Central memory CD8-positive, alpha-beta T cell (primary cell): ENCODE results near the gene POGK.
"Not testable (repeated sequence)": the region's sequence is repeated elsewhere in the genome, so short reads cannot be mapped to it uniquely, and the experiment has no call there.

ENCODE experiments used
- ATAC-seq: fragments of 150-1000 bp; cut with Tn5 transposase; replicated peaks from 2 replicates; pipeline ENCODE4 v1.10.0; 2022; ENCODE audit warnings: mild to moderate bottlenecking, moderate FRiP score, moderate number of reproducible peaks; ENCODE audit not compliant: poor library complexity, severe bottlenecking; ENCODE audit errors: extremely low read depth
- DNase-seq, 2 donors: peaks; one replicate each; pipeline ENCODE4 v3.0.0; 2021; ENCODE audit warnings: low spot score in 2 of 2
- H3K27ac Mint-ChIP-seq: one replicate; pipeline ENCODE4 v1.8.0; 2022; ENCODE audit warnings: low read depth, mild to moderate bottlenecking, moderate library complexity, mixed read lengths
- H3K27me3 Mint-ChIP-seq: one replicate; pipeline ENCODE4 v1.8.0; 2022; ENCODE audit warnings: mixed read lengths
- H3K36me3 Mint-ChIP-seq: one replicate; pipeline ENCODE4 v1.8.0; 2022; ENCODE audit warnings: mild to moderate bottlenecking, moderate library complexity, mixed read lengths; ENCODE audit not compliant: insufficient read depth
- H3K4me1 Mint-ChIP-seq: one replicate; pipeline ENCODE4 v1.8.0; 2022; ENCODE audit warnings: mixed read lengths
- H3K4me3 Mint-ChIP-seq: one replicate; pipeline ENCODE4 v1.8.0; 2022; ENCODE audit warnings: mild to moderate bottlenecking, moderate library complexity, mixed read lengths
- H3K9me3 Mint-ChIP-seq: one replicate; pipeline ENCODE4 v1.8.0; 2022; ENCODE audit warnings: mixed read lengths

The POGK gene

GRCh38 chr1:166865926-166866325, 26.7 kb downstream of the POGK start:
- DNase-seq (no peak), ATAC-seq (no peak)
- Mint-ChIP-seq H3K4me3 (no peak overlapping the region), H3K9me3 (no peaks in the 10 kb centered on the region), H3K27ac (no peak overlapping the region), H3K4me1 (peaks cover 20% of the 10 kb centered on the region), H3K27me3 (no peaks in the 10 kb centered on the region), H3K36me3 (peaks cover 50% of the 10 kb centered on the region)

DNA sequence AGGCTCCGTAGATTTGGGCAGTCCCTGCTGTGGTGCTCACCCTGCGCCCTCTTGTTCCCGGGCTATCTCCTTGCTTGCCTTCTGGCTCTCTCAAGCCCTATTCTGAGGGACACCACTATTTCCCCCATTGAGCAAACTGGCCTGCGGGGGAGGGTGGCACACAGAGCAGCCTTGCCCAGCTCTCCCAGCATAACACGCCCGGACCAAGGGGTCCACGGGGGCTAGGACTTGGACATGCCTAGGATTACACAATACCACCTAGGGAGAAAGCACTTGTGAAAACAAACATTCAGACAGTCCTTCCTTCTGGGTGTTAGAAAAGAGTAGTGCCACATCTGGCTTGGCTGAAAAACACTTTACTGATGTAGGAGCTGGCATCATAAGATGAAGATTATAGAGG, 29.4 kb downstream of the POGK start:
- Mint-ChIP-seq H3K4me3 (no peak overlapping the region), H3K27ac (no peak overlapping the region), H3K9me3 (no peaks in the 10 kb centered on the region), H3K4me1 (peaks cover 44% of the 10 kb centered on the region), H3K36me3 (peaks cover 35% of the 10 kb centered on the region), H3K27me3 (no peaks in the 10 kb centered on the region)
- DNase-seq (no peak), ATAC-seq (no peak)

GRCh38 chr1:166869318-166870099, 30.2 kb downstream of the POGK start:
- ATAC-seq (no peak), DNase-seq (no peak)
- H3K27ac Mint-ChIP-seq, result no peak overlapping the region
- H3K9me3 Mint-ChIP-seq, result no peaks in the 10 kb centered on the region
- peaks cover 30% of the 10 kb centered on the region for H3K36me3 Mint-ChIP-seq
- H3K27me3 Mint-ChIP-seq, result no peaks in the 10 kb centered on the region
- no peak overlapping the region for H3K4me3 Mint-ChIP-seq
- peaks cover 38% of the 10 kb centered on the region for H3K4me1 Mint-ChIP-seq

GRCh38 chr1:166870584-166870983, 31.3 kb downstream of the POGK start:
- Mint-ChIP-seq H3K4me3 (no peak overlapping the region), H3K27me3 (no peaks in the 10 kb centered on the region), H3K9me3 (no peaks in the 10 kb centered on the region), H3K4me1 (peaks cover 45% of the 10 kb centered on the region), H3K27ac (no peak overlapping the region), H3K36me3 (peaks cover 26% of the 10 kb centered on the region)
- DNase-seq, result no peak
- no peak for ATAC-seq

- Mint-ChIP-seq H3K27ac (no peak overlapping the region), H3K4me3 (peak overlapping the region; percentile 94), H3K36me3 (peaks cover 7% of the 10 kb centered on the region), H3K9me3 (no peaks in the 10 kb centered on the region), H3K4me1 (peaks cover 47% of the 10 kb centered on the region), H3K27me3 (no peaks in the 10 kb centered on the region)
- no peak for DNase-seq
- no peak for ATAC-seq
Observed at GRCh38 chr1:166874464-166874863, 35.2 kb downstream of the POGK start.

DNA sequence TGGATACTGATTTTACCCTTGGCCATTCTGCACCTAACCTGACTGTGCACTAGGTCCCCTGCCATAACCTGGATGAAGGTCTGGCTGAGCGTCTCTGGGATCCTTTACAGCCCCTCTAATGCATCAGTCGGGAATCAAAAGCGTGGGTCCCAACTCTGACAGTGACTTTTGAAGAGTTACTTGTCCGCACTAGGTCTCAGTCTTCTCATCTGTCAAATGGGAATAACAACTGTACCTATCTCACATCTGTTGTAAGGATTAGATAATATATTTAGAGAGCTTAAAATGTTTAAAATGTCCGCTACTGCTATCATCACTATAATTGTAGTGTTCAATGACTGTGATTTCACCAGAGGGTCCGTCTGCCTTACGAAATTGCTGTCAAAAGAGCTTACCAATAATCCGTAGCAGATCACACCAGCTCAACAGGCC, 36.0 kb downstream of the POGK start:
- H3K9me3 Mint-ChIP-seq, result no peaks in the 10 kb centered on the region
- peak overlapping the region; percentile 94 for H3K4me3 Mint-ChIP-seq
- H3K27me3 Mint-ChIP-seq, result no peaks in the 10 kb centered on the region
- DNase-seq, result no peak
- peaks cover 43% of the 10 kb centered on the region for H3K4me1 Mint-ChIP-seq
- peaks cover 7% of the 10 kb centered on the region for H3K36me3 Mint-ChIP-seq
- ATAC-seq, result no peak
- H3K27ac Mint-ChIP-seq, result peak overlapping the region; percentile 33

DNA sequence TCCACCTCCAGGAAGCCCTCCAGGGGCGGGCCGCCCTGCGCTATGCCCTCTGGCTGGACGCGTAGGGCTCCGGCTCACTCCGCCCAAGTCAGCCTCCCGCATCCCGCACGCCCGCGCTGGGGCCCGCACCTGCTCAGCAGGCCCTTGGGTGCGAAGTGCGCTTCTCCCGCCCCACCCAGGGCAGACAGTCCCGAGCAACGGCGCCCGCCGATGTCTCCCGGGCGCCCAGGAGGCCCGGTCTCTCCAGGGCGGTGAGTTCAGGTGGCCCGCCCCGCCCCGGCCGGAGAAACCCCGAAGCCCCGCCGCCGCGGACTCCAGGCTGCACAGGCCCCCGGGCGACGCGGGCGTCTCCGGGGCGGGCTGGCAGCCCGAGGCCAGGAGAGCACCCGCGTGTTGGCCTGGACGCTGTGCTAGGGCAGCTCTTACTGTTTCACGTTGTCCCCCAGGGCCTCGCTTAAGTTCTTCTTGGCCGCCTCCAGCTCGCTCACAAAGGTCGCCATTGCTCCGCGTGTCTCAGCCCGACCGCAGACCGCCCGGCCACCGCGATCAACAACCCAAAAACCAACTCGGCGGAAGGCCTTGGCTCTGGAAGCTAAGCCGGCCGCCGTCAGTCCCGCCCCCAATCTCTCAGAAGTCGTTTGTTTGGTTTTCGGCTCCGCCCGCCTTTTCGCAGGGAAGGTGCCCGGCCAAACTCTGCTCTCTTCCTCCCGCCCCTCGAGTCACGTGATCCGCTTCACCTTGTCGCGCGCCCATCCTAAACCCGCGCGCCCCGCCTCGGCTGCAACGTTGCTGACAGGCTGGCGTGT, 36.7 kb downstream of the POGK start, which contains the start of gene TADA1:
TADA1 (minus strand) TSS at position 531 of the 806 bp plus-strand sequence; CDS start at position 500, 31 bp downstream.
- H3K4me3 Mint-ChIP-seq, result peak within 1 kb of the TSS; percentile 94
- DNase-seq (peak; percentile 95 to 96), ATAC-seq (peak; percentile 91)
- no peaks in the 10 kb centered on the region for H3K27me3 Mint-ChIP-seq
- peaks cover 7% of the 10 kb centered on the region for H3K36me3 Mint-ChIP-seq
- H3K9me3 Mint-ChIP-seq, result no peaks in the 10 kb centered on the region
- H3K4me1 Mint-ChIP-seq, result peaks cover 40% of the 10 kb centered on the region
- peak within 1 kb of the TSS; percentile 95 for H3K27ac Mint-ChIP-seq

DNA sequence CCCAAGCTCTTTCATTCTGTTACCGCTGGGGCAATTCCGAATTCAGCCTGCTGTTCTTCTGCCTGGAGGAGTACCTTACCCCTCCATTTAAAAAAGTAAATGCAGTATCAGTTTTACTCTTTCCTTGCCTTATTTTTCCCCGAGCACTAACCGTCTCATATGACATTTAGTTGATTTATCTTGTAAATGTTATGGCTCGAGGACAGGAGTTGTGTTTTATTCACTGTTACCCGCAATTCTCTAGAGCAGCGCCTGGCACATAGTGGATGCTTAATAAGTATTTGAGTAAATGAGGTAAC, 37.2 kb downstream of the POGK start:
- no peaks in the 10 kb centered on the region for H3K27me3 Mint-ChIP-seq
- H3K9me3 Mint-ChIP-seq, result no peaks in the 10 kb centered on the region
- peaks cover 7% of the 10 kb centered on the region for H3K36me3 Mint-ChIP-seq
- ATAC-seq, result peak; percentile 1
- peak overlapping the region; percentile 95 for H3K27ac Mint-ChIP-seq
- peaks cover 37% of the 10 kb centered on the region for H3K4me1 Mint-ChIP-seq
- DNase-seq, result no peak
- H3K4me3 Mint-ChIP-seq, result peak overlapping the region; percentile 94

DNA sequence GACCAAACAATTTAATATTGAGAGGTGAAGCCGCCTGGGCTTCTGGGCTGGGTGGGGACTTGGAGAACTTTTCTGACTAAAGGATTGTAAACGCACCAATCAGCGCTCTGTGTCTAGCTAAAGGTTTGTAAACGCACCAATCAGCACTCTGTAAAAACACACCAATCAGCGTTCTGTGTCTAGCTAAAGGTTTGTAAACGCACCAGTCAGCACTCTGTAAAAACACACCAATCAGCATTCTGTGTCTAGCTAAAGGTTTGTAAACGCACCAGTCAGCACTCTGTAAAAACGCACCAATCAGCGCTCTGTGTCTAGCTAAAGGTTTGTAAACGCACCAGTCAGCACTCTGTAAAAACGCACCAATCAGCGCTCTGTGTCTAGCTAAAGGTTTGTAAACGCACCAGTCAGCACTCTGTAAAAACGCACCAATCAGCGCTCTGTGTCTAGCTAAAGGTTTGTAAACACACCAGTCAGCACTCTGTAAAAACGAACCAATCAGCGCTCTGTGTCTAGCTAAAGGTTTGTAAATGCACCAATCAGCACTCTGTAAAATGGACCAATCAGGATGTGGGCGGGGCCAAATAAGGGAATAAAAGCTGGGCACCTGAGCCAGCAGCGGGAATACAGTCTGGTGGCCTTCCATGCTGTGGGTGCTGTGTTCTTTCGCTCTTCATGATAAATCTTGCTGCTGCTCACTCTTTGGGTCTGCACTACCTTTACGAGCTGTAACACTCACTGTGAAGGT, 39.1 kb downstream of the POGK start:
- not testable (repeated sequence) for H3K27me3 Mint-ChIP-seq, H3K36me3 Mint-ChIP-seq, H3K27ac Mint-ChIP-seq, DNase-seq, H3K9me3 Mint-ChIP-seq, ATAC-seq, H3K4me3 Mint-ChIP-seq
- peaks cover 19% of the 10 kb centered on the region for H3K4me1 Mint-ChIP-seq

DNA sequence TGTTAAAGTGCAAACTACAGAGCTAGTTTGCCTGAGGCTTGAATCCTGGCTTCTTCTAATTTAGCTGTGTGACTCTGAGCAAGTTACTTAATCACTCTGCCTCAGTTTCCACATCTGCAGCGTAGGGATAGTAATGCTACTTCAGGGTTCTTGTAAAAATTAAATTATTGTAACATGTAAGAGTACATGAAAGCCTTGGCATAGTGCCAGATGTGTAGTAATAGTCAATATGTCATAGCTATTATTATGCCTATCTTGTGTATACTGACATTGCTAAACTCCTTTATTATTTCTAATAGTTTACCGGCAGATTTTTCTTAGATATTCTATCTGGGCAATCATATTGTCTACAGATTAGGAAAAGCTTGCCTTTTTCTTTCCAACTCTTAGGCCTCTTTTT, 43.6 kb downstream of the POGK start:
- peaks cover 2% of the 10 kb centered on the region for H3K36me3 Mint-ChIP-seq
- H3K9me3 Mint-ChIP-seq, result no peaks in the 10 kb centered on the region
- no peak overlapping the region for H3K27ac Mint-ChIP-seq
- peaks cover 8% of the 10 kb centered on the region for H3K4me1 Mint-ChIP-seq
- peaks cover 29% of the 10 kb centered on the region for H3K27me3 Mint-ChIP-seq
- H3K4me3 Mint-ChIP-seq, result no peak overlapping the region
- ATAC-seq (no peak), DNase-seq (no peak)

DNA sequence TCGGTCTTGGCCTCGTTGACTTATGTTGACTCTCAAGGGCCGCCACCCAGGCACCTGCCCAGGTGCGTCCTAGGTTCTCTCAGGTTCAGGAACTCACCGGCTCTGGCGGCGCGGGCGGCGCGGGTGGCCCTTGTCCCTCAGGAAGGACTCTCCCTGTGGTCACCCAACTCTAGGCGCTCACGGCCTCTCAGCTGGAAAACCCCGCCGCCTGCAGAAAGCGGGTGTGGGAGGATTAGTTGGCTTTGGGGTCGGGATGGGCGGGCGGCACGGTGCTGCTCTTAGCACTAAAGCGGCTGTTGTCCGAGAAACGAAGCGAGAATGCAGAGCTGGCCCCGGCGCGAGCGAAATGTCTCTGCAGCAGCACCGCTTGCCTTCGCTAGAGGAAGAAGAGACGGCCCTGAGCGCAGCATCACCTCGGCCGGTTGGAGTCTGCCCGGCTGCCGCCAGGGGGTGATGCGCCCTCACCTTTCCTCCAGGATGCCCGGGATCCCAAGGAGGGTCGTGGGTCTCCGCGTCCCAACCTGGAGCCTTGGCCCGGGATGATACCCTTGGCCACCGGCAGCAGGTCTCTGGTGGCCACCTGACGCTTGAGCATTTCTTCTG, 44.9 kb downstream of the POGK start:
- Mint-ChIP-seq H3K36me3 (peaks cover 2% of the 10 kb centered on the region), H3K4me1 (peaks cover 8% of the 10 kb centered on the region), H3K27me3 (peaks cover 29% of the 10 kb centered on the region), H3K27ac (no peak overlapping the region), H3K9me3 (no peaks in the 10 kb centered on the region), H3K4me3 (no peak overlapping the region)
- no peak for DNase-seq
- ATAC-seq, result no peak

- peaks cover 2% of the 10 kb centered on the region for H3K36me3 Mint-ChIP-seq
- DNase-seq (no peak), ATAC-seq (no peak)
- no peaks in the 10 kb centered on the region for H3K9me3 Mint-ChIP-seq
- H3K27ac Mint-ChIP-seq, result no peak overlapping the region
- H3K4me1 Mint-ChIP-seq, result peaks cover 8% of the 10 kb centered on the region
- peaks cover 29% of the 10 kb centered on the region for H3K27me3 Mint-ChIP-seq
- no peak overlapping the region for H3K4me3 Mint-ChIP-seq
Observed at GRCh38 chr1:166884971-166885370, 45.7 kb downstream of the POGK start.
